ENCODE data around the gene KRTAP29-1.
"Not testable (repeated sequence)": the region's sequence is repeated elsewhere in the genome, so short reads cannot be mapped to it uniquely, and the experiment has no call there.

The KRTAP29-1 gene

GRCh38 chr17:41296846-41297245 is 5.8 kb downstream of the KRTAP29-1 start:
- no peak for DNase-seq (ENCODE audit: low read depth)
- TF ChIP-seq, protein P1, sequence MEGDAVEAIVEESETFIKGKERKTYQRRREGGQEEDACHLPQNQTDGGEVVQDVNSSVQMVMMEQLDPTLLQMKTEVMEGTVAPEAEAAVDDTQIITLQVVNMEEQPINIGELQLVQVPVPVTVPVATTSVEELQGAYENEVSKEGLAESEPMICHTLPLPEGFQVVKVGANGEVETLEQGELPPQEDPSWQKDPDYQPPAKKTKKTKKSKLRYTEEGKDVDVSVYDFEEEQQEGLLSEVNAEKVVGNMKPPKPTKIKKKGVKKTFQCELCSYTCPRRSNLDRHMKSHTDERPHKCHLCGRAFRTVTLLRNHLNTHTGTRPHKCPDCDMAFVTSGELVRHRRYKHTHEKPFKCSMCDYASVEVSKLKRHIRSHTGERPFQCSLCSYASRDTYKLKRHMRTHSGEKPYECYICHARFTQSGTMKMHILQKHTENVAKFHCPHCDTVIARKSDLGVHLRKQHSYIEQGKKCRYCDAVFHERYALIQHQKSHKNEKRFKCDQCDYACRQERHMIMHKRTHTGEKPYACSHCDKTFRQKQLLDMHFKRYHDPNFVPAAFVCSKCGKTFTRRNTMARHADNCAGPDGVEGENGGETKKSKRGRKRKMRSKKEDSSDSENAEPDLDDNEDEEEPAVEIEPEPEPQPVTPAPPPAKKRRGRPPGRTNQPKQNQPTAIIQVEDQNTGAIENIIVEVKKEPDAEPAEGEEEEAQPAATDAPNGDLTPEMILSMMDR (conservative IDR thresholded peaks at IDR 0.05; ENCODE audit: low read depth, low read length), result no peak
- H3K4me3 ChIP-seq (ENCODE audit: low read length), result no peak overlapping the region

GRCh38 chr17:41294016-41294415 is 8.6 kb downstream of the KRTAP29-1 start:
- TF ChIP-seq, protein P1 (conservative IDR thresholded peaks at IDR 0.05; ENCODE audit: low read depth, low read length), result no peak
- H3K4me3 ChIP-seq (ENCODE audit: low read length), result no peak overlapping the region
- DNase-seq (ENCODE audit: low read depth), result no peak

- TF ChIP-seq, protein P1 (conservative IDR thresholded peaks at IDR 0.05; ENCODE audit: low read depth, low read length), result no peak
Measured at GRCh38 chr17:41287050-41287449, 15.6 kb downstream of the KRTAP29-1 start.

GRCh38 chr17:41284546-41284945 is 18.1 kb downstream of the KRTAP29-1 start:
- H3K4me3 ChIP-seq (ENCODE audit: low read length), result no peak overlapping the region
- TF ChIP-seq, protein P1 (conservative IDR thresholded peaks at IDR 0.05; ENCODE audit: low read depth, low read length), result no peak
- DNase-seq (ENCODE audit: low read depth), result no peak

More at GRCh38 chr17:41287050-41287449, 15.6 kb downstream of the KRTAP29-1 start:
- no peak for DNase-seq (ENCODE audit: low read depth)
- H3K4me3 ChIP-seq (ENCODE audit: low read length), result no peak overlapping the region

DNA sequence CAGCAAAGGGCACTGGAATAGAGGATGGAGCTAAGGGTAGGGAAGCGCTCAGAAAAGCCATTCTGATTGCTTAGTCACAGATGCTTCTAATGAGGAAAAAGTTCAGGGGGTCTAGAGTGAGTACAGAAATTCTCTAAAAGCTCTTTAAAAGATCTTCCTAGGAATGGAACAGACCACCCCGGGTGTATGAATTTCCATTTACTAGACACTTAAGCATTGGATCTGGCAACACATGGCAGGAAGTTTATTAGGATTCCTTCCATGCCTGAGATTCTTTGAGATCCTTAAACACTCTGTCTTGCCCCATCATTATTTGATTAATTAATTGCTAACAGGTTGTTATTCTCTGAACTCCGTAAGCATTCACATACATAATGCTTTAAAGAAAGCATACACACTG is 18.6 kb downstream of the KRTAP29-1 start:
- H3K4me3 ChIP-seq (ENCODE audit: low read length), result no peak overlapping the region
- DNase-seq (ENCODE audit: low read depth), result peak; percentile 7
- TF ChIP-seq, protein P1 (conservative IDR thresholded peaks at IDR 0.05; ENCODE audit: low read depth, low read length), result no peak

DNA sequence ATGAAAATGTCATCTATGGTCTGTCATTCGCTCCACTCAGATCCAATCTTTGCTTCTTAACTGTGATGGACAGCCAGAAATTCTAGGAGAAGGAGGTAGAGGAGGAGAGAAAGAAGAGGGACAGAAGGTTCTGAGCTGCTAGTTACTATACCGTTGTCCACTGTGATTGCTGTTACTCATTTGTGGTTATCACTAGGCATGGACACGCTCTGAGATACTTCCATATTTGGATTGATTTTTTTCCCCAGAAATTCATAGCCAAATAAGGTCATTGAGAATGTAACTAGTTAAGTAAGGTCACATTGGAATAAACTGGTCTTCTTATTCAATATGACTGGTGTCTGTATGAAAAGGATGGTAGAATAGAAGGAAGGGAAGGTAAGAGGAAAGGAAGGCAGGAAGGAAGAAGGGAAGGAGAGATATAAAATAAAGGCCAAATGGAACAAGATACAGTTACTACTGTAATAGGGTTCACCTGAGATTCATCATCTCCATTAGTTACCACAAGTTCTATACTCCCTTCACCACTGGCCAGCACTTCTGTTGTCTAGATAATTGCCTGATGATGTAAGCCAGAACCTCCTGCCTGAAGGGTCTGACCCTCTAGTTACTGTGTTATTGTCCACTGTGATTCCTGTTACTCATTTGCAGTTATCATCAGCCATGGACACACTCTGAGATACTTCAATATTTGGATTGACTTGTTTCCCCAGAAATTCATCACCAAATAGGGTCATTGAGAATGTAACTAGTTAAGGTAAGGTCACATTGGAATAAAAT is 24.3 kb downstream of the KRTAP29-1 start:
- DNase-seq (ENCODE audit: low read depth), result no peak
- TF ChIP-seq, protein P1 (conservative IDR thresholded peaks at IDR 0.05; ENCODE audit: low read depth, low read length), result no peak
- no peak overlapping the region for H3K4me3 ChIP-seq (ENCODE audit: low read length)

GRCh38 chr17:41275648-41276190 is 26.9 kb downstream of the KRTAP29-1 start, which contains the start of gene KRTAP9-7:
KRTAP9-7 (plus strand) TSS chr17:41275698; CDS start chr17:41275698, 0 bp downstream.
- DNase-seq (ENCODE audit: low read depth); H3K4me3 ChIP-seq (ENCODE audit: low read length): not testable (repeated sequence)
